CD4-positive, alpha-beta T cell treated with Interferon gamma for 1 hour (primary cell): Measurements from ENCODE around the gene UQCRC1.
"Not testable (repeated sequence)": the region's sequence is repeated elsewhere in the genome, so short reads cannot be mapped to it uniquely, and the experiment has no call there.

Experiments used
- DNase-seq: peaks from one replicate; pipeline ENCODE4 v3.0.0-alpha.2; 2020

Gene UQCRC1

GRCh38 chr3:48553886-48554845 is 55.3 kb downstream of the UQCRC1 start:
- DNase-seq = no peak

- no peak for DNase-seq
Measured at GRCh38 chr3:48553361-48553760, 56.1 kb downstream of the UQCRC1 start.

GRCh38 chr3:48552111-48552951 is 57.1 kb downstream of the UQCRC1 start:
- no peak for DNase-seq

GRCh38 chr3:48551651-48552050 is 57.8 kb downstream of the UQCRC1 start:
- not testable (repeated sequence) for DNase-seq
